NCI-H2171 treated with DMSO at 0.1 percent for 48 hours (cell line): ENCODE results near the gene SHANK2.

Source experiments
- DNase-seq: peaks from one replicate; lab custom pipeline; 2025; lab: John Stamatoyannopoulos, UW

SHANK2 gene

GRCh38 chr11:71269603-71270511 lies 17.5 kb upstream of the SHANK2 start:
- no peak for DNase-seq

- no peak for DNase-seq
Observed at GRCh38 chr11:71268706-71269321, 16.4 kb upstream of the SHANK2 start.

- DNase-seq = no peak
Observed at GRCh38 chr11:71267807-71268421, 15.5 kb upstream of the SHANK2 start.

- DNase-seq = peak; percentile 12
Observed at GRCh38 chr11:71266114-71266833, 13.9 kb upstream of the SHANK2 start.

- DNase-seq = no peak
Observed at GRCh38 chr11:71265559-71266092, 13.2 kb upstream of the SHANK2 start.

- no peak for DNase-seq
Observed at GRCh38 chr11:71263386-71263785, 11.0 kb upstream of the SHANK2 start.

GRCh38 chr11:71255800-71256479 lies 3.6 kb upstream of the SHANK2 start:
- peak; percentile 74 for DNase-seq

GRCh38 chr11:71255323-71255722 lies 2.9 kb upstream of the SHANK2 start:
- DNase-seq = peak; percentile 23

- DNase-seq = no peak
Observed at GRCh38 chr11:71253794-71254193, 1.4 kb upstream of the SHANK2 start.

- DNase-seq = no peak
Observed at GRCh38 chr11:71252770-71253730, 673 bp upstream of the SHANK2 start.

- DNase-seq = peak; percentile 51
Observed at GRCh38 chr11:71251761-71252268, 562 bp downstream of the SHANK2 start.

- DNase-seq = peak; percentile 30
Observed at GRCh38 chr11:71251151-71251721, 1.1 kb downstream of the SHANK2 start.

GRCh38 chr11:71250523-71251150 lies 1.7 kb downstream of the SHANK2 start:
- no peak for DNase-seq

GRCh38 chr11:71249301-71249700 lies 3.1 kb downstream of the SHANK2 start:
- DNase-seq = no peak

GRCh38 chr11:71248656-71249055 lies 3.7 kb downstream of the SHANK2 start:
- no peak for DNase-seq

GRCh38 chr11:71248251-71248570 lies 4.2 kb downstream of the SHANK2 start:
- DNase-seq = no peak

GRCh38 chr11:71247551-71248250 lies 4.7 kb downstream of the SHANK2 start:
- DNase-seq = peak; percentile 34

GRCh38 chr11:71246559-71246958 lies 5.8 kb downstream of the SHANK2 start:
- no peak for DNase-seq
